GM12864 (cell line): ENCODE data around the gene CETP.

Experiments used
- DNase-seq: peaks from one replicate; pipeline ENCODE4 v3.0.0-alpha.2; 2011; ENCODE audit warnings: low read depth
- H3K4me3 ChIP-seq: 2 replicates; pipeline ENCODE4 v1.5.1; 2011; ENCODE audit warnings: mild to moderate bottlenecking, low read depth, low read length, control low read depth
- CTCF ChIP-seq: IDR thresholded peaks from 2 replicates; pipeline ENCODE4 v1.5.1; 2011; ENCODE audit warnings: low read depth, mild to moderate bottlenecking, moderate library complexity, low read length, control low read depth, inconsistent platforms; ENCODE audit errors: missing control alignments

CETP gene

DNA sequence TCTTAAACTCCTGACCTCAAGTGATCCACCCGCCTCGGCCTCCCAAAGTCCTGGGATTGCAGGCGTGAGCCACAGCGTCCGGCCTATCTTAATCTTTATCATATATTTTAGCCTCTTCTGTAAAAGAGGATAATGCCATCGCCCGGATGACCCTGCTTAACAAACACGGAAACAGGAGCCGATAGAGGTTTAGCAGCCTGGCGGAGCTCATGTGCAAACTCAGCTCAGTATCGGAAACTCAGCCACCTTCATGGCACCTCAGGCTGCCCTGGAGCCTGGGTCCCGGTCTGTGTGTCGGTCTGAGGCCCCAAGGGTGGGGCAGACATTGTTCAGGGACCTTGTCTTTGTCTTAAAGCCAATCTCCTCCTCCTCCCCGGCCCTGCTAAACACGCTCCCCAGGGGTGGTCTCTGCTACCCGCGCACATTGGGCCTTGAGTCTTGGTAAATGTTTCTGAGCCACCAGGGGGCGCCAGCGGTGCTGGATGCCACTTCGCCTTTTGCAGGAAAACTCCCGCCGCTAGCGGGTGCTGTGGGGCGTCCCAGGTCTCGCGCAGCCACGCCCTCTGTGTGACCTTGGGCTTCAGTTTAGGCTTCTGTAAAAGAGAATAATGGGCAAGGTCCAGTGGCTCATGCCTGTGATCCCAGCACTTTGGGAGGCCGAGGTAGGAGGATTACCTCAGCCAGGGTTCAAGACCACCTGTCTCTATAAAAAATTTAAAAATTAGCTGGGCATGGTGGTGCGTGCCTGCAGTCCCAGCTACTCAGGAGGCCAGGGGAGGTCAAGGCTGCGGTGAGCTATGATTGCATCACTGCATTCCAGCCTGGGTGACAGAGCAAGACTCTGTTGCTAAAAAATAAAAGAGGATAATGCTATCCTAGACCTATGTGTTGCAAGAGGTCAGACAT is 2.7 kb downstream of the CETP start:
- peak; percentile 98 for TF ChIP-seq CTCF
- peak; percentile 66 for DNase-seq
- no peak overlapping the region for H3K4me3 ChIP-seq

GRCh38 chr16:56965149-56966092 is 3.7 kb downstream of the CETP start:
- no peak overlapping the region for H3K4me3 ChIP-seq
- no peak for TF ChIP-seq CTCF
- no peak for DNase-seq

- no peak overlapping the region for H3K4me3 ChIP-seq
- no peak for TF ChIP-seq CTCF
- DNase-seq = no peak
These were observed 4.3 kb downstream of the CETP start for GRCh38 chr16:56966093-56966475.

- no peak for DNase-seq
- no peak for TF ChIP-seq CTCF
- no peak overlapping the region for H3K4me3 ChIP-seq
These were observed 6.0 kb downstream of the CETP start for GRCh38 chr16:56967733-56968132.

DNA sequence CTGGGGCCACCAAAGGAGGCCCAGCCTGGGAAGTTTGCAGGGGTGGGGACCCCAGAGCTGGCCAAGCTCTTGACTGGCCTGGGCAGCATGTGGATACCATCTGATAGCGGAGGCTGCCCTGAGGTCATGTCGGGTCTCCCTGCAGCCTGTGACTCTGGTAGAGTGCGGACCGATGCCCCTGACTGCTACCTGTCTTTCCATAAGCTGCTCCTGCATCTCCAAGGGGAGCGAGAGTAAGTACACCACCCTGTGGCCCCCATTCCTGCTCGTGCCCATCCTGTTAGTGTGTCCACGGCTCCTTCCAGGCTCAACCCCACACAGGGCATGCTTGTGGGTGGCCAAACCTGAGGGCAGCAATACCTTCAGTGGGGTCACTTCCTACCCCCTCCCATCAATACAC is 8.0 kb downstream of the CETP start:
- H3K4me3 ChIP-seq = no peak overlapping the region
- TF ChIP-seq CTCF = no peak
- no peak for DNase-seq

GRCh38 chr16:56970934-56971767 is 9.4 kb downstream of the CETP start:
- no peak for TF ChIP-seq CTCF
- H3K4me3 ChIP-seq = no peak overlapping the region
- DNase-seq = peak; percentile 47
